MCF 10A (cell line): ENCODE measurements around the gene GAL3ST3. TPM values are rescaled to one million over a fixed set of nuclear protein-coding genes. Genes with fewer than 3 reads are reported as not detected.
A peak's percentile ranks its signal among the peaks of the same experiment; 100 is the strongest.
"Not testable (repeated sequence)": the region's sequence is repeated elsewhere in the genome, so short reads cannot be mapped to it uniquely, and the experiment has no call there.

Experiments
- BruUV-seq: library from RNA; stranded (reverse); fragments of 400-500 nt; replicated peaks from 2 replicates; lab custom pipeline; 2021; lab: Mats Ljungman, UMichigan
- CTCF ChIA-PET: fragments of 300-600 bp; sonication (Branson Sonifier 250); formaldehyde crosslinking; extraction: SDS; loops from one replicate; lab custom pipeline; 2021; ENCODE audit warnings: antibody characterized with exemption, inconsistent platforms; lab: Yijun Ruan, JAX
- POLR2A ChIA-PET: fragments of 300-600, 350-650 bp; sonication (Branson Sonifier 250); formaldehyde crosslinking; extraction: SDS; loops from one replicate; lab custom pipeline; 2020; ENCODE audit warnings: antibody characterized with exemption, inconsistent platforms; lab: Yijun Ruan, JAX
- DNase-seq: peaks from one replicate; pipeline ENCODE4 v3.0.0-alpha.2; 2018; ENCODE audit not compliant: unreplicated experiment
- H3K27ac Mint-ChIP-seq: one replicate; pipeline ENCODE4 v1.8.0; 2022; ENCODE audit warnings: mild to moderate bottlenecking, low read depth, mixed read lengths; ENCODE audit not compliant: unreplicated experiment
- H3K27me3 Mint-ChIP-seq: one replicate; pipeline ENCODE4 v1.8.0; 2022; ENCODE audit warnings: mixed read lengths; ENCODE audit not compliant: insufficient read depth, unreplicated experiment
- H3K36me3 Mint-ChIP-seq: one replicate; pipeline ENCODE4 v1.8.0; 2022; ENCODE audit warnings: mild to moderate bottlenecking, moderate library complexity, mixed read lengths; ENCODE audit not compliant: insufficient read depth, unreplicated experiment
- H3K4me1 Mint-ChIP-seq: one replicate; pipeline ENCODE4 v1.8.0; 2022; ENCODE audit warnings: mixed read lengths; ENCODE audit not compliant: insufficient read depth, unreplicated experiment
- H3K4me3 Mint-ChIP-seq: one replicate; pipeline ENCODE4 v1.8.0; 2022; ENCODE audit warnings: mild to moderate bottlenecking, moderate library complexity, mixed read lengths; ENCODE audit not compliant: unreplicated experiment
- H3K9me3 Mint-ChIP-seq: one replicate; pipeline ENCODE4 v1.8.0; 2022; ENCODE audit warnings: mixed read lengths; ENCODE audit not compliant: unreplicated experiment
- CTCF ChIP-seq: fragments of 200-600 bp; IDR thresholded peaks from one replicate; pipeline ENCODE4 v1.8.0; 2022; ENCODE audit warnings: antibody characterized with exemption, mild to moderate bottlenecking; ENCODE audit not compliant: unreplicated experiment
- intact Hi-C: fragments of 100-400 bp; cut with micrococcal nuclease; formaldehyde crosslinking; loops from 2 replicates; pipeline ENCODE4 v1.14.1; 2022
- total RNA-seq: library from RNA; stranded (reverse); gene quantifications from 2 replicates; pipeline ENCODE4 v1.2.3, GENCODE V29; 2022

Gene GAL3ST3
- total RNA-seq, 1 experiment from 2014 or later: not detected

GRCh38 chr11:66082946-66083698 is 34.2 kb upstream of the GAL3ST3 start:
- H3K36me3 Mint-ChIP-seq: peaks cover 11% of the 10 kb centered on the region
- no TSS peak for BruUV-seq
- peak; percentile 34 for DNase-seq
- CTCF ChIA-PET: interaction anchor here (0.8 to 1.1 kb wide), 3 partner anchors 38 to 139 kb away, joined by 3 to 5 read pairs (median 4); no protein-coding TSS in a partner anchor
- no peak overlapping the region for H3K27ac Mint-ChIP-seq
- H3K27me3 Mint-ChIP-seq: no peaks in the 10 kb centered on the region
- no peak for TF ChIP-seq CTCF
- no peaks in the 10 kb centered on the region for H3K9me3 Mint-ChIP-seq
- no peak overlapping the region for H3K4me3 Mint-ChIP-seq
- POLR2A ChIA-PET: interaction anchor here (0.6 kb wide), 1 partner anchor 65 kb away, joined by 3 read pairs; no protein-coding TSS in a partner anchor
- peaks cover 44% of the 10 kb centered on the region for H3K4me1 Mint-ChIP-seq
- intact Hi-C loops: no loop called here

- Mint-ChIP-seq H3K9me3 (no peaks in the 10 kb centered on the region), H3K27me3 (no peaks in the 10 kb centered on the region), H3K4me1 (peaks cover 44% of the 10 kb centered on the region), H3K36me3 (peaks cover 16% of the 10 kb centered on the region), H3K27ac (peak overlapping the region; percentile 87), H3K4me3 (peak overlapping the region; percentile 35)
- POLR2A ChIA-PET: interaction anchor here (0.5 to 2.0 kb wide), 19 partner anchors 10 to 855 kb away, joined by 3 to 22 read pairs (median 4); partner anchors contain the start of genes BANF1, FOSL1, PACS1 and SF3B2
- BruUV-seq: no TSS peak
- no peak for TF ChIP-seq CTCF
- peak; percentile 62 for DNase-seq
- intact Hi-C loops: no loop called here
- CTCF ChIA-PET: interaction anchor here (0.8 to 2.8 kb wide), 4 partner anchors 10 to 141 kb away, joined by 3 to 20 read pairs (median 5); no protein-coding TSS in a partner anchor
Observed at GRCh38 chr11:66081505-66081904, 32.5 kb upstream of the GAL3ST3 start.

GRCh38 chr11:66080055-66080817 is 31.3 kb upstream of the GAL3ST3 start:
- intact Hi-C loops: no loop called here
- peak overlapping the region; percentile 87 for H3K27ac Mint-ChIP-seq
- peaks cover 44% of the 10 kb centered on the region for H3K4me1 Mint-ChIP-seq
- ChIA-PET CTCF (interaction anchor here (0.6 to 2.8 kb wide), 5 partner anchors 9 to 814 kb away, joined by 3 to 20 read pairs (median 3); partner anchors contain the start of gene KAT5), POLR2A (interaction anchor here (0.8 to 2.0 kb wide), 8 partner anchors 9 to 188 kb away, joined by 3 to 22 read pairs (median 5); partner anchors contain the start of genes PACS1 and SF3B2)
- BruUV-seq: no TSS peak
- peaks cover 20% of the 10 kb centered on the region for H3K36me3 Mint-ChIP-seq
- no peaks in the 10 kb centered on the region for H3K27me3 Mint-ChIP-seq
- no peak overlapping the region for H3K4me3 Mint-ChIP-seq
- peak; percentile 80 for DNase-seq
- no peak for TF ChIP-seq CTCF
- no peaks in the 10 kb centered on the region for H3K9me3 Mint-ChIP-seq

GRCh38 chr11:66078949-66079348 is 30.0 kb upstream of the GAL3ST3 start:
- DNase-seq, H3K4me3 Mint-ChIP-seq, BruUV-seq, H3K9me3 Mint-ChIP-seq, H3K27me3 Mint-ChIP-seq, intact Hi-C loops, H3K27ac Mint-ChIP-seq: not testable (repeated sequence)
- Mint-ChIP-seq H3K36me3 (peaks cover 32% of the 10 kb centered on the region), H3K4me1 (peaks cover 39% of the 10 kb centered on the region)
- ChIA-PET POLR2A (interaction anchor here (0.7 to 1.4 kb wide), 5 partner anchors 8 to 338 kb away, joined by 3 to 6 read pairs (median 3); partner anchors contain the start of genes PACS1 and SF3B2), CTCF (interaction anchor here (0.6 to 0.7 kb wide), 3 partner anchors 10 to 188 kb away, joined by 3 read pairs; partner anchors contain the start of genes CCDC85B and SF3B2)
